Endothelial cell (in vitro differentiated cells): ENCODE results near the gene SLC35A3. TPM values are rescaled to one million over a fixed set of nuclear protein-coding genes. Genes with fewer than 3 reads are reported as not detected.
"Not testable (repeated sequence)": the region's sequence is repeated elsewhere in the genome, so short reads cannot be mapped to it uniquely, and the experiment has no call there.

Experiments used
- DNase-seq: peaks from one replicate; pipeline ENCODE4 v3.0.0; 2021; ENCODE audit warnings: low spot score
- H3K27ac Mint-ChIP-seq: one replicate; pipeline ENCODE4 v1.8.0; 2021; ENCODE audit warnings: mixed read lengths, inconsistent platforms; ENCODE audit not compliant: unreplicated experiment
- H3K27me3 Mint-ChIP-seq: one replicate; pipeline ENCODE4 v1.8.0; 2021; ENCODE audit warnings: mild to moderate bottlenecking, moderate library complexity, mixed read lengths, inconsistent platforms; ENCODE audit not compliant: unreplicated experiment
- H3K36me3 Mint-ChIP-seq: one replicate; pipeline ENCODE4 v1.8.0; 2021; ENCODE audit warnings: mild to moderate bottlenecking, low read depth, mixed read lengths, inconsistent platforms; ENCODE audit not compliant: unreplicated experiment
- H3K4me1 Mint-ChIP-seq: one replicate; pipeline ENCODE4 v1.8.0; 2021; ENCODE audit warnings: mild to moderate bottlenecking, mixed read lengths, inconsistent platforms; ENCODE audit not compliant: unreplicated experiment
- H3K4me3 Mint-ChIP-seq: one replicate; pipeline ENCODE4 v1.8.0; 2021; ENCODE audit warnings: mild to moderate bottlenecking, mixed read lengths, inconsistent platforms; ENCODE audit not compliant: unreplicated experiment
- H3K9me3 Mint-ChIP-seq: one replicate; pipeline ENCODE4 v1.8.0; 2021; ENCODE audit warnings: mixed read lengths, inconsistent platforms; ENCODE audit not compliant: unreplicated experiment
- total RNA-seq: library from RNA; stranded (reverse); fragmentation: NEBNext Ultra II Directional; extraction: Animal tissue kit (Norgen Biotek cat#: 25700); gene quantifications from one replicate; pipeline ENCODE4 v1.2.1, GENCODE V29; 2021; ENCODE audit not compliant: unreplicated experiment
- TF ChIP-seq, protein P1 (sequence below): fragments of 200-600 bp; sonication (generic); IDR thresholded peaks from one replicate; pipeline ENCODE4 v1.5.0; 2021; ENCODE audit warnings: antibody characterized with exemption; ENCODE audit not compliant: unreplicated experiment

SLC35A3 gene
- total RNA-seq, 1 donor from 2014 or later: 19.0 TPM

DNA sequence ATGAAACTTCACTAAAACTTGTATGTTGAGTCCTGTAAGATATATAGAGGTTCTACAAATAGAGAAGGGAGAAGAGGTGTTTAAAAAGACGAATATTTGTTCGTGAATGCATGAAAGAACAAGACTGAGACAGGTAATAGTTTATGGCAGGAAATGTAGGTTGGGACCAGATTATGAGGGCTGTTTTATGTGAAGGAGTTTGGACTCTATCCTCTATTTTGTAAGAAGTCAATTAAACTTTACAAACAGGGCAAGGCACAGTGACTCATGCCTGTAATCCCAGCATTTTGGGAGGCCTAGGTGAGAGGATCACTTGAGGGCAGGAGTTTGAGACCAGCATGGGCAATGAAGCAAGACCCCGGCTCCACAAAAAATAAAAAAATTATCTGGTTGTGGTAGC, 5.7 kb downstream of the SLC35A3 start:
- Mint-ChIP-seq H3K36me3 (peaks cover 4% of the 10 kb centered on the region), H3K4me3 (no peak overlapping the region), H3K27ac (peak overlapping the region; percentile 1), H3K9me3 (no peaks in the 10 kb centered on the region), H3K27me3 (peaks cover 4% of the 10 kb centered on the region), H3K4me1 (peaks cover 5% of the 10 kb centered on the region)
- TF ChIP-seq, protein P1, sequence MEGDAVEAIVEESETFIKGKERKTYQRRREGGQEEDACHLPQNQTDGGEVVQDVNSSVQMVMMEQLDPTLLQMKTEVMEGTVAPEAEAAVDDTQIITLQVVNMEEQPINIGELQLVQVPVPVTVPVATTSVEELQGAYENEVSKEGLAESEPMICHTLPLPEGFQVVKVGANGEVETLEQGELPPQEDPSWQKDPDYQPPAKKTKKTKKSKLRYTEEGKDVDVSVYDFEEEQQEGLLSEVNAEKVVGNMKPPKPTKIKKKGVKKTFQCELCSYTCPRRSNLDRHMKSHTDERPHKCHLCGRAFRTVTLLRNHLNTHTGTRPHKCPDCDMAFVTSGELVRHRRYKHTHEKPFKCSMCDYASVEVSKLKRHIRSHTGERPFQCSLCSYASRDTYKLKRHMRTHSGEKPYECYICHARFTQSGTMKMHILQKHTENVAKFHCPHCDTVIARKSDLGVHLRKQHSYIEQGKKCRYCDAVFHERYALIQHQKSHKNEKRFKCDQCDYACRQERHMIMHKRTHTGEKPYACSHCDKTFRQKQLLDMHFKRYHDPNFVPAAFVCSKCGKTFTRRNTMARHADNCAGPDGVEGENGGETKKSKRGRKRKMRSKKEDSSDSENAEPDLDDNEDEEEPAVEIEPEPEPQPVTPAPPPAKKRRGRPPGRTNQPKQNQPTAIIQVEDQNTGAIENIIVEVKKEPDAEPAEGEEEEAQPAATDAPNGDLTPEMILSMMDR: no peak
- no peak for DNase-seq

DNA sequence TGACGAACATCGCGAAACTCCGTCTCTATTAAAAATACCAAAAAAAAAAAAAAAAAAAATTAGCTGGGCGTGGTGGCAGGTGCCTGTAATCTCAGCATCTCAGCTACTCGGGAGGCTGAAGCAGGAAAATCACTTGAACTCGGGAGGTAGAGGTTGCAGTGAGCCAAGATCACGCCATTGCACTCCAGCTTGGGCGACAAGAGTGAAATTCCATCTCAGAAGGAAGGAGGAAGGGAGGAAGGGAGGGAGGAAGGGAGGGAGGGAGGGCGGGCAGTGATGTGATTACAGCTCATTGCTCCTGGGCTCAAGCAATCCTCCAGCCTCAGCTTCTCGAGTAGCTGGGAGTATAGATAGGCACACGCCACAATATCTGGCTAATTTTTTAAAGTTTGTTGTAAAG, 7.5 kb downstream of the SLC35A3 start:
- H3K36me3 Mint-ChIP-seq, H3K27me3 Mint-ChIP-seq, H3K9me3 Mint-ChIP-seq, H3K4me1 Mint-ChIP-seq, H3K4me3 Mint-ChIP-seq, DNase-seq, H3K27ac Mint-ChIP-seq: not testable (repeated sequence)

DNA sequence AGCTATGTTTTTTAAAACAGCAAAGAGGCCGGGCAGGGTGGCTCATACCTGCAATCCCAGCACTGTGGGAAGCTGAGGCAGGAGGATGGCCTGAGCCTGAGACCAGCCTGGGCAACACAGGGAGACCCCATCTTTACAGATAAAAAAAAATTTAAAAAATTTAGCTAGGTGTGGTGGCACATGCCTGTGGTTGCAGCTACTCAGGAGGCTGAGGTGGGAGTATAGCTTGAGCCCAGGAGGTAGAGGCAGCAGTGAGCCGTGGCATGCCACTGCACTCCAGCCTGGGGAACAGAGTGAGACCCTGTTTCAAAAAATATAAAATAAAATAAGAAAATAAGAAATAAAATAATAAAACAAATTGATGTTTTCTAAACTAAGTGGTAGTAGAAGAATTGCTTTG, 8.4 kb downstream of the SLC35A3 start:
- no peak for DNase-seq

DNA sequence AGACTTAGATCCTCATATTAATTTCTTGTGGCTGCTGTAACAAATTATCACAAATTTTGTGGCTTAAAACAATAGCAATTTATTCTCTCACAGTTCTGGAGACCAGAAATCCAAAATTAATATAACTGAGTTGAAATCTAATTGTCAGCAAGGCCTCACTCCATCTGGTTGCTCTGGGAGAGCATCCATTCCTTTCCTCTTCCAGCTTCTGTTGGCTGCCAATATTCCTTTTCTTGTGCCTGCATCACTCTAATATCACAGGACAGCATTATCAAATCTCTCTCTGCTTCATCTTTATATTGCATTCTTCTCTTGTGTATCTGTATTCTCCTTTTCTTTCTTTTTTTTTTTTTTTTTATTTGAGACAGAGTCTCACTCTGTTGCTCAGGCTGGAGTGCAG, 9.3 kb downstream of the SLC35A3 start:
- H3K4me3 Mint-ChIP-seq: no peak overlapping the region
- TF ChIP-seq, protein P1: no peak
- H3K4me1 Mint-ChIP-seq: no peaks in the 10 kb centered on the region
- no peak for DNase-seq
- H3K9me3 Mint-ChIP-seq: no peaks in the 10 kb centered on the region
- H3K27me3 Mint-ChIP-seq: peaks cover 1% of the 10 kb centered on the region
- no peak overlapping the region for H3K27ac Mint-ChIP-seq
- H3K36me3 Mint-ChIP-seq: peaks cover 7% of the 10 kb centered on the region

More for the DNA sequence above, 8.4 kb downstream of the SLC35A3 start:
- TF ChIP-seq, protein P1: no peak
- Mint-ChIP-seq H3K4me3 (no peak overlapping the region), H3K36me3 (peaks cover 7% of the 10 kb centered on the region), H3K27ac (no peak overlapping the region), H3K27me3 (peaks cover 1% of the 10 kb centered on the region), H3K4me1 (no peaks in the 10 kb centered on the region), H3K9me3 (no peaks in the 10 kb centered on the region)

DNA sequence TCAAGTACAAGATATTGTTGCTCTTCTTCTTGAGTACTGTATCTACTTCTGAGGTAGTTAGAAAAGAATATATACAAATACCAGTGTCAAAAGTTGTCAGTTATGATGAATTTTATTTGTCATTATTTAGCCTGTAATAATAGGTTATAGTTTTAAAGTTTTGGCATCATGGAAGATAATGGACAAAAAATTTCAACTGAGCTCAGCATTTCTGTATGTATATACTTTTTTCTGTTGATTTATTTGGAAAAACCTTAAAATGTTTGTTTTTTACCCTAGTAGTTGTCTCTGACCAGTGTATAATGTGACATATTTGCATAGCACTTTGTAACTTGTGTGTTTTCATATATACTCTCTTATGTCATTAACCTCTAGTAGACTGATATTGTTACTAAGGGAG, 11.1 kb downstream of the SLC35A3 start:
- no peaks in the 10 kb centered on the region for H3K4me1 Mint-ChIP-seq
- no peak overlapping the region for H3K4me3 Mint-ChIP-seq

More for the DNA sequence above, 11.1 kb downstream of the SLC35A3 start:
- peaks cover 3% of the 10 kb centered on the region for H3K27me3 Mint-ChIP-seq
- TF ChIP-seq, protein P1: no peak
- H3K27ac Mint-ChIP-seq: no peak overlapping the region
- no peak for DNase-seq
- H3K36me3 Mint-ChIP-seq: peaks cover 9% of the 10 kb centered on the region
- H3K9me3 Mint-ChIP-seq: no peaks in the 10 kb centered on the region
